ENCODE results near the gene PODNL1.

- TF ChIP-seq CTCF (IDR thresholded peaks at IDR 0.05 in 2 of 3, conservative IDR thresholded peaks at IDR 0.05 in 1 of 3; ENCODE audit: control insufficient read depth in 2 of 3, extremely low read depth in 1 of 3, insufficient read depth in 1 of 3, low read depth in 3 of 3, low read length in 3 of 3) (no peak), CHD2 (IDR thresholded peaks at IDR 0.05; ENCODE audit: borderline replicate concordance, low read depth, low read length) (no peak), NR2C2 (IDR thresholded peaks at IDR 0.05; ENCODE audit: borderline replicate concordance, control insufficient read depth, insufficient read length, low read depth) (no peak), GABPA (IDR thresholded peaks at IDR 0.05; ENCODE audit: low read depth) (no peak), E2F4 (IDR thresholded peaks at IDR 0.05; ENCODE audit: low read depth, low read length) (no peak), ZNF687 (IDR thresholded peaks at IDR 0.05) (no peak), FOXK2 (IDR thresholded peaks at IDR 0.05) (no peak), YY1 (IDR thresholded peaks at IDR 0.05; ENCODE audit: low read depth, low read length) (no peak)
Observed at GRCh38 chr19:13906910-13907309, 31.3 kb downstream of the PODNL1 start.
